Endothelial cell (in vitro differentiated cells): ENCODE data around the gene TOM1L2. TPM values are rescaled to one million over a fixed set of nuclear protein-coding genes. Genes with fewer than 3 reads are reported as not detected.

Experiments
- DNase-seq: peaks from one replicate; pipeline ENCODE4 v3.0.0; 2021; ENCODE audit warnings: low spot score
- H3K27ac Mint-ChIP-seq: one replicate; pipeline ENCODE4 v1.8.0; 2021; ENCODE audit warnings: mixed read lengths, inconsistent platforms; ENCODE audit not compliant: unreplicated experiment
- H3K27me3 Mint-ChIP-seq: one replicate; pipeline ENCODE4 v1.8.0; 2021; ENCODE audit warnings: mild to moderate bottlenecking, moderate library complexity, mixed read lengths, inconsistent platforms; ENCODE audit not compliant: unreplicated experiment
- H3K36me3 Mint-ChIP-seq: one replicate; pipeline ENCODE4 v1.8.0; 2021; ENCODE audit warnings: mild to moderate bottlenecking, low read depth, mixed read lengths, inconsistent platforms; ENCODE audit not compliant: unreplicated experiment
- H3K4me1 Mint-ChIP-seq: one replicate; pipeline ENCODE4 v1.8.0; 2021; ENCODE audit warnings: mild to moderate bottlenecking, mixed read lengths, inconsistent platforms; ENCODE audit not compliant: unreplicated experiment
- H3K4me3 Mint-ChIP-seq: one replicate; pipeline ENCODE4 v1.8.0; 2021; ENCODE audit warnings: mild to moderate bottlenecking, mixed read lengths, inconsistent platforms; ENCODE audit not compliant: unreplicated experiment
- H3K9me3 Mint-ChIP-seq: one replicate; pipeline ENCODE4 v1.8.0; 2021; ENCODE audit warnings: mixed read lengths, inconsistent platforms; ENCODE audit not compliant: unreplicated experiment
- total RNA-seq: library from RNA; stranded (reverse); fragmentation: NEBNext Ultra II Directional; extraction: Animal tissue kit (Norgen Biotek cat#: 25700); gene quantifications from one replicate; pipeline ENCODE4 v1.2.1, GENCODE V29; 2021; ENCODE audit not compliant: unreplicated experiment
- TF ChIP-seq, protein P1 (sequence below): fragments of 200-600 bp; sonication (generic); IDR thresholded peaks from one replicate; pipeline ENCODE4 v1.5.0; 2021; ENCODE audit warnings: antibody characterized with exemption; ENCODE audit not compliant: unreplicated experiment

TOM1L2 gene
- total RNA-seq, 1 donor from 2014 or later: 26.9 TPM

DNA sequence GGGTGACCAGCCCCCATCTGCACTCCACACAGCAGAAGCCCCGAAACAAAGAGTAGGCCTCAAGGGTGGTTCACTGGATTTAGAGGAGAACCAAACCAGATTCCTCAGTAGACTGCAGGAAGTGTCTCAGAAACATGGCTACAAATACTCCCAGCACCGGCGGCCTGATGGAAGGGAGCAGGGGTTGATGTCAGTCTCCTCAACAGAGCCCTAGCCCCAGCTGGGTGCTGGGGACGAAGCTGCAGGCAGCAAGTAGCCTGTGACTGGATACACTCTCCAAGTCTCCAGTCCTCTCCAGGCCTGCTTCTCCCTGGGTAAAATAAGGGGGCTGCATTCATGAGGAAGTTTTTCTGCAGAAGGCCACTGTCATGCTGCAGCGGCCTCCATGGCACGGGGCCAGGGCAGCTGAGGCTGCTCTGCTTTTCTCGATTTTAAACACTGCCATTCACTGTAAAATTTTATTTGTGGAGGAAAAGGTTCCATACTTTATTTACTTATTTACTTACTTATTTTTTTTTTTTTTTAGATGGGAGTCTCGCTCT, 98.7 kb downstream of the TOM1L2 start:
- H3K27me3 Mint-ChIP-seq: peaks cover 2% of the 10 kb centered on the region
- TF ChIP-seq, protein P1, sequence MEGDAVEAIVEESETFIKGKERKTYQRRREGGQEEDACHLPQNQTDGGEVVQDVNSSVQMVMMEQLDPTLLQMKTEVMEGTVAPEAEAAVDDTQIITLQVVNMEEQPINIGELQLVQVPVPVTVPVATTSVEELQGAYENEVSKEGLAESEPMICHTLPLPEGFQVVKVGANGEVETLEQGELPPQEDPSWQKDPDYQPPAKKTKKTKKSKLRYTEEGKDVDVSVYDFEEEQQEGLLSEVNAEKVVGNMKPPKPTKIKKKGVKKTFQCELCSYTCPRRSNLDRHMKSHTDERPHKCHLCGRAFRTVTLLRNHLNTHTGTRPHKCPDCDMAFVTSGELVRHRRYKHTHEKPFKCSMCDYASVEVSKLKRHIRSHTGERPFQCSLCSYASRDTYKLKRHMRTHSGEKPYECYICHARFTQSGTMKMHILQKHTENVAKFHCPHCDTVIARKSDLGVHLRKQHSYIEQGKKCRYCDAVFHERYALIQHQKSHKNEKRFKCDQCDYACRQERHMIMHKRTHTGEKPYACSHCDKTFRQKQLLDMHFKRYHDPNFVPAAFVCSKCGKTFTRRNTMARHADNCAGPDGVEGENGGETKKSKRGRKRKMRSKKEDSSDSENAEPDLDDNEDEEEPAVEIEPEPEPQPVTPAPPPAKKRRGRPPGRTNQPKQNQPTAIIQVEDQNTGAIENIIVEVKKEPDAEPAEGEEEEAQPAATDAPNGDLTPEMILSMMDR: no peak
- H3K4me1 Mint-ChIP-seq: peaks cover 46% of the 10 kb centered on the region
- no peaks in the 10 kb centered on the region for H3K9me3 Mint-ChIP-seq
- H3K27ac Mint-ChIP-seq: no peak overlapping the region
- peaks cover 29% of the 10 kb centered on the region for H3K36me3 Mint-ChIP-seq
- H3K4me3 Mint-ChIP-seq: no peak overlapping the region
- no peak for DNase-seq

DNA sequence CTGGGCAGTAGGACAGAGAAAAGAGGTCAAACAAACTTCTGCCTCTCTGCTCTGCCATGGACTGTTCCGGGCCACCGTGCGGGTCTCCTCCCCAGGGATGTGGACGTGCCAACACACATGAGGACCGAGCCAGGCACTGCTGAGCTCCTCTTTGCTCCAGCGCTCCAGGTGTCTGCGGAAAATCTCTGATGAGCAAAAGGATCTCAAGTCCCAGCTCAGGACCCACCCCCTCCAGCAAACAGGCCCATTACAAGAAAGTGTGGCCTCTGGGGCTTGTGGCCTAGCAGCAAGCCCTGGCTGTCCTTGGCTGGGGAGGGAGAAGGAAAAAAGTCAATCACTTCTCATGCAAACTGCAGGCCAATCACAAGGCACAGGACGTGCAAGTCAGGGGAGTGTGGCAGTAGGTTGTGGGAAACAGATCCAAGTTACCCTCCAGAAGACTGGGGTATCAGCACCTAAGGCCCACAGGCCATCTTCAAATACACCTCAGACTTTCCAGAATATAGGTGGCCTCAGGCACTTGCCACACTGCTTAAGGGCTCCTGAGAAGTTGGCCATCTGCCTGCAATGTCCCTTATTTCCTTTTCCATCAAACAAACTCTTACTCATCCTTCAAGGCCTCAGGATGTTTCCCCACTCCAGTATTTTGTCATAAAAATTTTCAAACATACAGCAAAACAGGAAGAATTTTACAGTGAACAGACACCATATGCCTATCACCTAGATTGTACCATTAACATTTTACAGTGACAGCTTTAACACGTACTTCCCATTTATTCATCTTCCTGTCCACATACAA, 99.5 kb downstream of the TOM1L2 start:
- TF ChIP-seq, protein P1: no peak
- peaks cover under 1% of the 10 kb centered on the region for H3K27me3 Mint-ChIP-seq
- peaks cover 25% of the 10 kb centered on the region for H3K36me3 Mint-ChIP-seq
- H3K4me1 Mint-ChIP-seq: peaks cover 47% of the 10 kb centered on the region
- H3K27ac Mint-ChIP-seq: no peak overlapping the region
- H3K4me3 Mint-ChIP-seq: no peak overlapping the region
- no peaks in the 10 kb centered on the region for H3K9me3 Mint-ChIP-seq
- no peak for DNase-seq

DNA sequence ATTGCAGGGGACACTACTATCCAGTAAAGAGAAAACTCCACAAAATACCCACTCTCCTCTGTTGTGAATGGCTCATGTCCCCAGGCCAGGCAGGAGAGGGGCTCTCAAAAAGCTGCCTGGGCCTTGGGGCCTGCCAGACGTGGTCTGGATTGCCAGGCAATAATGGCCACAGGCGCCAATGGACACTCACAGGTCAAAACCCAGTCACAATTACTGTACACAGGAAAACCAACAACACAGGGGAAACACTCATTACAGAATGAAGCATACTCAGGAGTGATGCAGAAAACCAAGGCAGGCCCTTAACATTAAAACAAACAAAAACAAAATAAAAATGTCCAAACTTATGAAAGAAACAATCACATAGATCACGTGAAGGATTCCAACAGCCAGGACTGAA, 100.3 kb downstream of the TOM1L2 start:
- peaks cover 17% of the 10 kb centered on the region for H3K36me3 Mint-ChIP-seq
- TF ChIP-seq, protein P1: no peak
- peaks cover 46% of the 10 kb centered on the region for H3K4me1 Mint-ChIP-seq
- no peak for DNase-seq
- H3K4me3 Mint-ChIP-seq: no peak overlapping the region
- no peaks in the 10 kb centered on the region for H3K27me3 Mint-ChIP-seq
- H3K9me3 Mint-ChIP-seq: no peaks in the 10 kb centered on the region
- no peak overlapping the region for H3K27ac Mint-ChIP-seq

DNA sequence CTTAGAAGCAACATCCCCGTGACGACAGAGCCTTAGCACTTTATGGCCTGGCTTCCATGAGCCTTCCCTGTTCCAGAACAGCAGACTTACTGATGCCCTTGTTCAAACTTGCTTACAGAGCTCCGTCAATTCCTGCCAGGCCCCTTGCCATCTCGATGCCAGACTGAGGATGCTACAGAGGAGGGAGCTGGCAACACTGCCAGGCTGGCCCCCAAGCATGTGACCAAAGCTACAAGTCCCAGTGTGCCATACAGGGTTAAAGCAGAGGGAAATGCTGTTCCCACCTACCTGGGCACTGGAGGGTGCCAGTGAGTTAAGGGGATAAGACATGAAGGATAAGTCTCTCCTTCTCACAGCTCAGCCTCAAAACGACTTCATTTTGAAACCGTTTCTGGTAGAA, 102.0 kb downstream of the TOM1L2 start:
- TF ChIP-seq, protein P1: no peak
- Mint-ChIP-seq H3K27ac (peak overlapping the region; percentile 99), H3K4me1 (peaks cover 45% of the 10 kb centered on the region), H3K36me3 (peaks cover under 1% of the 10 kb centered on the region), H3K4me3 (no peak overlapping the region), H3K9me3 (no peaks in the 10 kb centered on the region), H3K27me3 (no peaks in the 10 kb centered on the region)
- DNase-seq: no peak
